DND-41 (cell line): ENCODE data around the gene ABRACL.

ENCODE experiments used
- ATAC-seq: fragments of 200-7000 bp; cut with Tn5 transposase; 3 replicates; pipeline ENCODE4 v1.9.1; 2021; ENCODE audit warnings: low read depth; ENCODE audit not compliant: insufficient read depth
- DNase-seq: peaks from one replicate; pipeline ENCODE4 v3.0.0-alpha.2; 2020
- H2AFZ ChIP-seq: 2 replicates; pipeline ENCODE4 v1.6.0; 2012; ENCODE audit warnings: low read depth, low read length
- H3K27ac ChIP-seq: 2 replicates; pipeline ENCODE4 v1.5.1; 2012; ENCODE audit warnings: low read length, inconsistent platforms
- H3K27me3 ChIP-seq: fragments of 200-600 bp; sonication (generic); 2 replicates; pipeline ENCODE4 v1.6.0; 2012; ENCODE audit warnings: low read length, mild to moderate bottlenecking, inconsistent platforms; ENCODE audit not compliant: insufficient read depth, poor library complexity
- H3K36me3 ChIP-seq: 2 replicates; pipeline ENCODE4 v1.5.1; 2012; ENCODE audit warnings: low read length, inconsistent platforms; ENCODE audit not compliant: insufficient read depth
- H3K4me1 ChIP-seq: 2 replicates; pipeline ENCODE4 v1.5.1; 2012; ENCODE audit warnings: mild to moderate bottlenecking, low read length; ENCODE audit not compliant: insufficient read depth
- H3K4me2 ChIP-seq: 2 replicates; pipeline ENCODE4 v1.6.0; 2012; ENCODE audit warnings: mild to moderate bottlenecking, moderate library complexity, low read length, inconsistent platforms; ENCODE audit not compliant: insufficient read depth
- H3K4me3 ChIP-seq, 2 experiments: fragments of 200-600 bp in 1 of 2; shearing (Covaris generic) in 1 of 2; 2 replicates each; pipeline ENCODE4 v1.5.1; 2012 to 2016; ENCODE audit warnings: inconsistent platforms in 2 of 2, low read length in 2 of 2, mild to moderate bottlenecking in 2 of 2, low read depth in 1 of 2, moderate library complexity in 1 of 2
- H3K79me2 ChIP-seq: 2 replicates; pipeline ENCODE4 v1.6.0; 2012; ENCODE audit warnings: low read length, inconsistent platforms; ENCODE audit not compliant: insufficient read depth
- H3K9ac ChIP-seq: 2 replicates; pipeline ENCODE4 v1.6.0; 2012; ENCODE audit warnings: low read depth, mild to moderate bottlenecking, inconsistent platforms, low read length, moderate library complexity
- H3K9me3 ChIP-seq: 2 replicates; pipeline ENCODE4 v1.5.1; 2012; ENCODE audit warnings: low read length, moderate library complexity, mild to moderate bottlenecking, inconsistent platforms; ENCODE audit not compliant: insufficient read depth, severe bottlenecking
- H4K20me1 ChIP-seq: 2 replicates; pipeline ENCODE4 v1.6.0; 2012; ENCODE audit warnings: low read length; ENCODE audit not compliant: insufficient read depth
- CTCF ChIP-seq: IDR thresholded peaks from 2 replicates; pipeline ENCODE4 v1.5.1; 2012; ENCODE audit warnings: borderline replicate concordance, low read length, moderate library complexity, mild to moderate bottlenecking; ENCODE audit not compliant: poor library complexity, severe bottlenecking; ENCODE audit errors: extremely low read depth
- EZH2 ChIP-seq: IDR thresholded peaks from 3 replicates; pipeline ENCODE4 v1.6.1; 2012; ENCODE audit warnings: borderline replicate concordance, low read depth, mild to moderate bottlenecking, moderate library complexity, low read length, inconsistent platforms; ENCODE audit not compliant: severe bottlenecking

The ABRACL gene

GRCh38 chr6:139062932-139063646 is 34.5 kb downstream of the ABRACL start:
- Histone ChIP-seq H3K4me2 (no peak overlapping the region), H3K27ac (no peak overlapping the region), H2AFZ (no peak overlapping the region), H3K4me1 (no peaks in the 10 kb centered on the region), H3K4me3 (no peak overlapping the region), H3K79me2 (no peaks in the 10 kb centered on the region), H3K9ac (no peak overlapping the region), H3K36me3 (no peaks in the 10 kb centered on the region), H4K20me1 (no peaks in the 10 kb centered on the region), H3K27me3 (no peaks in the 10 kb centered on the region), H3K9me3 (no peaks in the 10 kb centered on the region)
- DNase-seq (no peak), ATAC-seq (no peak)
- TF ChIP-seq EZH2 (no peak), CTCF (no peak)

GRCh38 chr6:139064981-139065665 is 36.6 kb downstream of the ABRACL start:
- Histone ChIP-seq H2AFZ (no peak overlapping the region), H3K9me3 (no peaks in the 10 kb centered on the region), H3K4me3 (no peak overlapping the region), H3K4me2 (no peak overlapping the region), H3K79me2 (no peaks in the 10 kb centered on the region), H3K4me1 (no peaks in the 10 kb centered on the region), H3K27me3 (no peaks in the 10 kb centered on the region), H4K20me1 (no peaks in the 10 kb centered on the region), H3K27ac (no peak overlapping the region), H3K36me3 (no peaks in the 10 kb centered on the region), H3K9ac (no peak overlapping the region)
- no peak for ATAC-seq
- DNase-seq: no peak
- TF ChIP-seq CTCF: no peak

- Histone ChIP-seq H4K20me1 (no peaks in the 10 kb centered on the region), H3K27me3 (peaks cover 3% of the 10 kb centered on the region), H3K4me3 (no peak overlapping the region), H3K9ac (no peak overlapping the region), H3K79me2 (no peaks in the 10 kb centered on the region), H3K4me1 (no peaks in the 10 kb centered on the region), H3K9me3 (no peaks in the 10 kb centered on the region), H3K4me2 (no peak overlapping the region), H3K36me3 (no peaks in the 10 kb centered on the region), H3K27ac (no peak overlapping the region), H2AFZ (no peak overlapping the region)
- TF ChIP-seq CTCF (no peak), EZH2 (no peak)
- no peak for ATAC-seq
- DNase-seq: no peak
Measured at GRCh38 chr6:139066080-139066479, 37.5 kb downstream of the ABRACL start.
